NCI-H82 (cell line): ENCODE data around the gene CFAP74.
A peak's percentile ranks its signal among the peaks of the same experiment; 100 is the strongest.
"Not testable (repeated sequence)": the region's sequence is repeated elsewhere in the genome, so short reads cannot be mapped to it uniquely, and the experiment has no call there.

Source experiments
- DNase-seq: peaks from one replicate; lab custom pipeline; 2025; lab: John Stamatoyannopoulos, UW

The CFAP74 gene

GRCh38 chr1:1950940-1951339 lies 52.6 kb downstream of the CFAP74 start:
- no peak for DNase-seq

GRCh38 chr1:1948783-1949182 lies 54.8 kb downstream of the CFAP74 start:
- DNase-seq = no peak

GRCh38 chr1:1947493-1947892 lies 56.1 kb downstream of the CFAP74 start:
- DNase-seq = no peak

- no peak for DNase-seq
Observed at GRCh38 chr1:1946540-1946939, 57.0 kb downstream of the CFAP74 start.

GRCh38 chr1:1945782-1946393 lies 57.7 kb downstream of the CFAP74 start:
- no peak for DNase-seq

GRCh38 chr1:1943834-1944570 lies 59.6 kb downstream of the CFAP74 start:
- peak; percentile 72 for DNase-seq

GRCh38 chr1:1942753-1943656 lies 60.6 kb downstream of the CFAP74 start:
- DNase-seq = no peak

GRCh38 chr1:1941868-1942752 lies 61.5 kb downstream of the CFAP74 start:
- DNase-seq = no peak

- no peak for DNase-seq
Observed at GRCh38 chr1:1941211-1941841, 62.3 kb downstream of the CFAP74 start.

- no peak for DNase-seq
Observed at GRCh38 chr1:1940123-1940425, 63.5 kb downstream of the CFAP74 start.

GRCh38 chr1:1939296-1940122 lies 64.1 kb downstream of the CFAP74 start:
- DNase-seq = no peak

- DNase-seq = no peak
Observed at GRCh38 chr1:1938613-1939295, 64.8 kb downstream of the CFAP74 start.

GRCh38 chr1:1938276-1938573 lies 65.4 kb downstream of the CFAP74 start:
- no peak for DNase-seq

GRCh38 chr1:1937549-1938275 lies 65.9 kb downstream of the CFAP74 start:
- DNase-seq = no peak

GRCh38 chr1:1937061-1937460 lies 66.5 kb downstream of the CFAP74 start:
- DNase-seq = no peak

- not testable (repeated sequence) for DNase-seq
Observed at GRCh38 chr1:1934848-1935247, 68.7 kb downstream of the CFAP74 start.

- no peak for DNase-seq
Observed at GRCh38 chr1:1929639-1930545, 73.7 kb downstream of the CFAP74 start.

GRCh38 chr1:1929102-1929638 lies 74.4 kb downstream of the CFAP74 start:
- no peak for DNase-seq
